Right lobe of liver (tissue), 4 donors: ENCODE data around the gene ALCAM.

ENCODE experiments used
- POLR2A ChIP-seq: fragments of 450-650 bp; IDR thresholded peaks from one replicate; pipeline ENCODE4 v1.6.1; 2017; ENCODE audit warnings: antibody characterized with exemption, mild to moderate bottlenecking
- TF ChIP-seq, protein P1 (sequence below), 4 donors: fragments of 200-600 bp in 3 of 4; fragments of 450-650 bp in 1 of 4; IDR thresholded peaks; one replicate each; pipeline versions ENCODE4 v1.5.1 to v1.8.0; 2016 to 2022; ENCODE audit warnings: antibody characterized with exemption in 4 of 4, mild to moderate bottlenecking in 2 of 4
- donor health status: DM: no; HTN: no; CAD: no.
- donor health status: DM: no; HTN: no; CAD: no.
- donor health status: DM: no; HTN: yes; CAD: no.

DNA sequence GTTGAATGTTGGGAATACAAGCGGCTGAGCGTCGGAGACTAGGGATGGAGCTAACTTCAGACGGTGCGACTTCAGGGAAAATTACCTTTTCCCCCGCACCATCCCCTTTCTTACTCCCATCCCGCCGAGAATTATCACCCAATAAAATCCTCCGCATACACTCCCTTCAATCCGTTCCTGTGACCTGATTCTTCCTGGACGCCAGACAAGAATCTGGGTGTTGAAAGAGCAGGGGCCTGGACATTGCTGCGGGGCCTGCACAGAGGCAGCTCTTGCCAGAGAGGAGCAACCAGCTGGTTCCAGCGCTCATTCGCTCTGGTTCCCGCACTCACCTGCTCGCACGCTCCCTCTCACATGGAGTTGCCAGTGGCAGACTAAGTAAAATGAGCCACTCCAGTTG lies 241.9 kb downstream of the ALCAM start:
- TF ChIP-seq, protein P1, sequence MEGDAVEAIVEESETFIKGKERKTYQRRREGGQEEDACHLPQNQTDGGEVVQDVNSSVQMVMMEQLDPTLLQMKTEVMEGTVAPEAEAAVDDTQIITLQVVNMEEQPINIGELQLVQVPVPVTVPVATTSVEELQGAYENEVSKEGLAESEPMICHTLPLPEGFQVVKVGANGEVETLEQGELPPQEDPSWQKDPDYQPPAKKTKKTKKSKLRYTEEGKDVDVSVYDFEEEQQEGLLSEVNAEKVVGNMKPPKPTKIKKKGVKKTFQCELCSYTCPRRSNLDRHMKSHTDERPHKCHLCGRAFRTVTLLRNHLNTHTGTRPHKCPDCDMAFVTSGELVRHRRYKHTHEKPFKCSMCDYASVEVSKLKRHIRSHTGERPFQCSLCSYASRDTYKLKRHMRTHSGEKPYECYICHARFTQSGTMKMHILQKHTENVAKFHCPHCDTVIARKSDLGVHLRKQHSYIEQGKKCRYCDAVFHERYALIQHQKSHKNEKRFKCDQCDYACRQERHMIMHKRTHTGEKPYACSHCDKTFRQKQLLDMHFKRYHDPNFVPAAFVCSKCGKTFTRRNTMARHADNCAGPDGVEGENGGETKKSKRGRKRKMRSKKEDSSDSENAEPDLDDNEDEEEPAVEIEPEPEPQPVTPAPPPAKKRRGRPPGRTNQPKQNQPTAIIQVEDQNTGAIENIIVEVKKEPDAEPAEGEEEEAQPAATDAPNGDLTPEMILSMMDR (IDR thresholded peaks at IDR 0.05), result no peak
- no peak for TF ChIP-seq POLR2A
